SK-N-SH (cell line): ENCODE data around the gene LCN6.

Source experiments
- CHD2 ChIP-seq: fragments of 150-350 bp; IDR thresholded peaks from 2 replicates; pipeline ENCODE4 v1.6.1; 2018; ENCODE audit warnings: low read length; ENCODE audit not compliant: partially characterized antibody
- EP300 ChIP-seq, 2 experiments: IDR thresholded peaks; 2 replicates each; pipeline versions ENCODE4 v1.4.0 to v1.6.1; 2012; ENCODE audit warnings: borderline replicate concordance in 1 of 2, low read depth in 1 of 2, low read length in 1 of 2
- EZH2phosphoT487 ChIP-seq: fragments of 200-600 bp; sonication (generic); IDR thresholded peaks from 2 replicates; pipeline ENCODE4 v1.6.1; 2017; ENCODE audit warnings: low read depth, mixed run types, mild to moderate bottlenecking, antibody characterized with exemption, moderate library complexity, borderline replicate concordance
- GABPA ChIP-seq: IDR thresholded peaks from 2 replicates; pipeline ENCODE4 v1.4.0; 2012; ENCODE audit warnings: low read depth, mild to moderate bottlenecking
- JUND ChIP-seq: IDR thresholded peaks from 2 replicates; pipeline ENCODE4 v1.4.0; 2012
- POLR2AphosphoS5 ChIP-seq: IDR thresholded peaks from 2 replicates; pipeline ENCODE4 v1.6.1; 2012; ENCODE audit warnings: low read depth, low read length
- RAD21 ChIP-seq: IDR thresholded peaks from 2 replicates; pipeline ENCODE4 v1.6.1; 2012; ENCODE audit warnings: mild to moderate bottlenecking, low read length
- SMC3 ChIP-seq: IDR thresholded peaks from 2 replicates; pipeline ENCODE4 v1.6.1; 2012; ENCODE audit warnings: low read depth, low read length, improper control_type of control experiment
- TAF1 ChIP-seq: IDR thresholded peaks from 2 replicates; pipeline ENCODE4 v1.6.1; 2012; ENCODE audit warnings: low read depth, mild to moderate bottlenecking, low read length, moderate library complexity, borderline replicate concordance
- YY1 ChIP-seq: IDR thresholded peaks from 2 replicates; pipeline ENCODE4 v1.4.0; 2012; ENCODE audit warnings: low read depth, mild to moderate bottlenecking
- TF ChIP-seq, protein P1 (sequence below): fragments of 200-600 bp; sonication (generic); IDR thresholded peaks from 2 replicates; pipeline ENCODE4 v1.6.1; 2017; ENCODE audit warnings: antibody characterized with exemption, mild to moderate bottlenecking, moderate library complexity
- TF ChIP-seq, protein P2 (sequence below): IDR thresholded peaks from 2 replicates; pipeline ENCODE4 v1.4.0; 2012; ENCODE audit warnings: low read depth, borderline replicate concordance
- TF ChIP-seq, protein P3 (sequence below): IDR thresholded peaks from 2 replicates; pipeline ENCODE4 v1.6.1; 2012; ENCODE audit warnings: mild to moderate bottlenecking, low read depth, low read length, moderate library complexity
- TF ChIP-seq, protein P4 (sequence below): fragments of 150-350 bp; IDR thresholded peaks from 2 replicates; pipeline ENCODE4 v1.6.1; 2016; ENCODE audit warnings: mild to moderate bottlenecking, low read depth, low read length

DNA sequence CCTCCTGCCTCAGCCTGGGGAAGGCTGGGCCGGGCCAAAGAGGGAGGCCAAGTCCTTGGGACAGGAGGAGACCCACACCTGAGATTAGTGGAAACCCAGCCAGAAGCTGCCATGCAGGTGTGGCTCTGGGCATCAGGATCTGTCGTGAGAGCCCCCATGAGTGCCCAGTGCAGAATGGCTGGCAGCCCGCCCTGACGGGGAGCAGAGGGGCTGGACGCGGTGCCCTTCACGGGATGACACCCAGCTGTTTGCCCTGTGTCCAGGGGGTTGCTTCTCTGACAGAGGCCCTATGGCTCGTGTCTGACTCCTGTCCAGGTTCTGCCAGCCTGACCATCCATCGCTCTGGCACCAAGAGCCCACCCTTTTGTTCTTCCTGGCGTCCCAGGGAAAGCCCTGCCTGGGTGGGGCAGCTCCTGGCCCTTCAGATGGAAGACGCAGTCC lies 27.4 kb downstream of the LCN6 start:
- TF ChIP-seq JUND (no peak), GABPA (no peak), CHD2 (no peak), EP300 (IDR thresholded peaks at IDR 0.05; ENCODE audit: borderline replicate concordance in 1 of 2, low read depth in 1 of 2, low read length in 1 of 2) (no peak), POLR2AphosphoS5 (no peak), RAD21 (no peak), EZH2phosphoT487 (no peak), TAF1 (no peak), YY1 (no peak), SMC3 (no peak)
- TF ChIP-seq, protein P1, sequence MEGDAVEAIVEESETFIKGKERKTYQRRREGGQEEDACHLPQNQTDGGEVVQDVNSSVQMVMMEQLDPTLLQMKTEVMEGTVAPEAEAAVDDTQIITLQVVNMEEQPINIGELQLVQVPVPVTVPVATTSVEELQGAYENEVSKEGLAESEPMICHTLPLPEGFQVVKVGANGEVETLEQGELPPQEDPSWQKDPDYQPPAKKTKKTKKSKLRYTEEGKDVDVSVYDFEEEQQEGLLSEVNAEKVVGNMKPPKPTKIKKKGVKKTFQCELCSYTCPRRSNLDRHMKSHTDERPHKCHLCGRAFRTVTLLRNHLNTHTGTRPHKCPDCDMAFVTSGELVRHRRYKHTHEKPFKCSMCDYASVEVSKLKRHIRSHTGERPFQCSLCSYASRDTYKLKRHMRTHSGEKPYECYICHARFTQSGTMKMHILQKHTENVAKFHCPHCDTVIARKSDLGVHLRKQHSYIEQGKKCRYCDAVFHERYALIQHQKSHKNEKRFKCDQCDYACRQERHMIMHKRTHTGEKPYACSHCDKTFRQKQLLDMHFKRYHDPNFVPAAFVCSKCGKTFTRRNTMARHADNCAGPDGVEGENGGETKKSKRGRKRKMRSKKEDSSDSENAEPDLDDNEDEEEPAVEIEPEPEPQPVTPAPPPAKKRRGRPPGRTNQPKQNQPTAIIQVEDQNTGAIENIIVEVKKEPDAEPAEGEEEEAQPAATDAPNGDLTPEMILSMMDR: no peak
- TF ChIP-seq, protein P2, sequence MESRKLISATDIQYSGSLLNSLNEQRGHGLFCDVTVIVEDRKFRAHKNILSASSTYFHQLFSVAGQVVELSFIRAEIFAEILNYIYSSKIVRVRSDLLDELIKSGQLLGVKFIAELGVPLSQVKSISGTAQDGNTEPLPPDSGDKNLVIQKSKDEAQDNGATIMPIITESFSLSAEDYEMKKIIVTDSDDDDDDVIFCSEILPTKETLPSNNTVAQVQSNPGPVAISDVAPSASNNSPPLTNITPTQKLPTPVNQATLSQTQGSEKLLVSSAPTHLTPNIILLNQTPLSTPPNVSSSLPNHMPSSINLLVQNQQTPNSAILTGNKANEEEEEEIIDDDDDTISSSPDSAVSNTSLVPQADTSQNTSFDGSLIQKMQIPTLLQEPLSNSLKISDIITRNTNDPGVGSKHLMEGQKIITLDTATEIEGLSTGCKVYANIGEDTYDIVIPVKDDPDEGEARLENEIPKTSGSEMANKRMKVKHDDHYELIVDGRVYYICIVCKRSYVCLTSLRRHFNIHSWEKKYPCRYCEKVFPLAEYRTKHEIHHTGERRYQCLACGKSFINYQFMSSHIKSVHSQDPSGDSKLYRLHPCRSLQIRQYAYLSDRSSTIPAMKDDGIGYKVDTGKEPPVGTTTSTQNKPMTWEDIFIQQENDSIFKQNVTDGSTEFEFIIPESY: no peak
- TF ChIP-seq, protein P3, sequence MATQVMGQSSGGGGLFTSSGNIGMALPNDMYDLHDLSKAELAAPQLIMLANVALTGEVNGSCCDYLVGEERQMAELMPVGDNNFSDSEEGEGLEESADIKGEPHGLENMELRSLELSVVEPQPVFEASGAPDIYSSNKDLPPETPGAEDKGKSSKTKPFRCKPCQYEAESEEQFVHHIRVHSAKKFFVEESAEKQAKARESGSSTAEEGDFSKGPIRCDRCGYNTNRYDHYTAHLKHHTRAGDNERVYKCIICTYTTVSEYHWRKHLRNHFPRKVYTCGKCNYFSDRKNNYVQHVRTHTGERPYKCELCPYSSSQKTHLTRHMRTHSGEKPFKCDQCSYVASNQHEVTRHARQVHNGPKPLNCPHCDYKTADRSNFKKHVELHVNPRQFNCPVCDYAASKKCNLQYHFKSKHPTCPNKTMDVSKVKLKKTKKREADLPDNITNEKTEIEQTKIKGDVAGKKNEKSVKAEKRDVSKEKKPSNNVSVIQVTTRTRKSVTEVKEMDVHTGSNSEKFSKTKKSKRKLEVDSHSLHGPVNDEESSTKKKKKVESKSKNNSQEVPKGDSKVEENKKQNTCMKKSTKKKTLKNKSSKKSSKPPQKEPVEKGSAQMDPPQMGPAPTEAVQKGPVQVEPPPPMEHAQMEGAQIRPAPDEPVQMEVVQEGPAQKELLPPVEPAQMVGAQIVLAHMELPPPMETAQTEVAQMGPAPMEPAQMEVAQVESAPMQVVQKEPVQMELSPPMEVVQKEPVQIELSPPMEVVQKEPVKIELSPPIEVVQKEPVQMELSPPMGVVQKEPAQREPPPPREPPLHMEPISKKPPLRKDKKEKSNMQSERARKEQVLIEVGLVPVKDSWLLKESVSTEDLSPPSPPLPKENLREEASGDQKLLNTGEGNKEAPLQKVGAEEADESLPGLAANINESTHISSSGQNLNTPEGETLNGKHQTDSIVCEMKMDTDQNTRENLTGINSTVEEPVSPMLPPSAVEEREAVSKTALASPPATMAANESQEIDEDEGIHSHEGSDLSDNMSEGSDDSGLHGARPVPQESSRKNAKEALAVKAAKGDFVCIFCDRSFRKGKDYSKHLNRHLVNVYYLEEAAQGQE: no peak
- TF ChIP-seq, protein P4, sequence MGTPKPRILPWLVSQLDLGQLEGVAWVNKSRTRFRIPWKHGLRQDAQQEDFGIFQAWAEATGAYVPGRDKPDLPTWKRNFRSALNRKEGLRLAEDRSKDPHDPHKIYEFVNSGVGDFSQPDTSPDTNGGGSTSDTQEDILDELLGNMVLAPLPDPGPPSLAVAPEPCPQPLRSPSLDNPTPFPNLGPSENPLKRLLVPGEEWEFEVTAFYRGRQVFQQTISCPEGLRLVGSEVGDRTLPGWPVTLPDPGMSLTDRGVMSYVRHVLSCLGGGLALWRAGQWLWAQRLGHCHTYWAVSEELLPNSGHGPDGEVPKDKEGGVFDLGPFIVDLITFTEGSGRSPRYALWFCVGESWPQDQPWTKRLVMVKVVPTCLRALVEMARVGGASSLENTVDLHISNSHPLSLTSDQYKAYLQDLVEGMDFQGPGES: no peak
